ENCODE results near the gene DNAJC11.

Gene DNAJC11

DNA sequence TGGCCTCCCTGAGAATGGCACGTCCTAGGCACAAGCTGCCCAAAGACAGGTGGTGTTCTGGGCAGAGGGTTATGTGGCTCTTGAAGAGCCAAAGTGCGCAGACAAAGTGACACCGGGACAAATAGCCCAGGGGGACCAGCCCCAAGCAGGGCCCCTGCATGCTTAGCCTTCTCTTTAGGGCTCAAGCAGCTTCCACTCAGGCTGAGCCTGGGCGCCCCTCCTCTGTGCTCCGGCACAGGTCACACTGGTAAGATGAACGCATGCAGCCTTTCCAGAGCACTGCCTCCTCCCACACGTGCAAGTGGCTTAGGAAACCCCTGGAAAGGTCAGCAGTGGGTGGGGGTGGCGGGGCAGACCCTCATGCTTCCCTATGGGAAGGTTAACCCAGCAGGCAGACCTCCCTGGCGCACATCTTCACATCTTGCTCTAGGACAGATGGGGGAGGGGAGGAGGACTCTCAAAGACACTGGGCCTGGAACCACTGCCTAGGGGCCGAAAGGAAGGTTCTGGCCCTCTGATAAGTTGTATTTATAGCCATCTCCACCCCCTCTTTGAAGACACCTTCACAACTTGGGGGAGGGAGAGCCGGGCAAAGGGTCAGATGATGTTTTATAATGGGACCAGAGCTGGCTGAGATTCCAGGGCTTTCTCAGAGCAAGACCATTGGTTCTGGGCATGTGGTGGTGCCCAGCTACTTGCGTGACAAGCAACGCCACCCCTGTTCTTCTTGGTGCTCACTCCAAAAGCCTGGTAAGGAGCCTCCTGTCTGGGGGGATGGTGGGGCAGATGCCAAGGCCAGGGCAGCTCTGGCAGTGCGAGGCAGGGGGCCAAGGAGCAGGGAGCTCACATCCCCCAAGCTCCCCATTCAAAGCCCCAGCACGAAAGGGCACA lies 104.5 kb downstream of the DNAJC11 start:
- no peak overlapping the region for H3K4me3 ChIP-seq (ENCODE audit: low read depth, low read length)
- TF ChIP-seq, protein P1, sequence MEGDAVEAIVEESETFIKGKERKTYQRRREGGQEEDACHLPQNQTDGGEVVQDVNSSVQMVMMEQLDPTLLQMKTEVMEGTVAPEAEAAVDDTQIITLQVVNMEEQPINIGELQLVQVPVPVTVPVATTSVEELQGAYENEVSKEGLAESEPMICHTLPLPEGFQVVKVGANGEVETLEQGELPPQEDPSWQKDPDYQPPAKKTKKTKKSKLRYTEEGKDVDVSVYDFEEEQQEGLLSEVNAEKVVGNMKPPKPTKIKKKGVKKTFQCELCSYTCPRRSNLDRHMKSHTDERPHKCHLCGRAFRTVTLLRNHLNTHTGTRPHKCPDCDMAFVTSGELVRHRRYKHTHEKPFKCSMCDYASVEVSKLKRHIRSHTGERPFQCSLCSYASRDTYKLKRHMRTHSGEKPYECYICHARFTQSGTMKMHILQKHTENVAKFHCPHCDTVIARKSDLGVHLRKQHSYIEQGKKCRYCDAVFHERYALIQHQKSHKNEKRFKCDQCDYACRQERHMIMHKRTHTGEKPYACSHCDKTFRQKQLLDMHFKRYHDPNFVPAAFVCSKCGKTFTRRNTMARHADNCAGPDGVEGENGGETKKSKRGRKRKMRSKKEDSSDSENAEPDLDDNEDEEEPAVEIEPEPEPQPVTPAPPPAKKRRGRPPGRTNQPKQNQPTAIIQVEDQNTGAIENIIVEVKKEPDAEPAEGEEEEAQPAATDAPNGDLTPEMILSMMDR (IDR thresholded peaks at IDR 0.05; ENCODE audit: low read depth, low read length): no peak
- DNase-seq (ENCODE audit: low read depth, low spot score): no peak
- in situ Hi-C loops (cut with HindIII; ENCODE audit: low sequenced_read_pairs): no loop called here

DNA sequence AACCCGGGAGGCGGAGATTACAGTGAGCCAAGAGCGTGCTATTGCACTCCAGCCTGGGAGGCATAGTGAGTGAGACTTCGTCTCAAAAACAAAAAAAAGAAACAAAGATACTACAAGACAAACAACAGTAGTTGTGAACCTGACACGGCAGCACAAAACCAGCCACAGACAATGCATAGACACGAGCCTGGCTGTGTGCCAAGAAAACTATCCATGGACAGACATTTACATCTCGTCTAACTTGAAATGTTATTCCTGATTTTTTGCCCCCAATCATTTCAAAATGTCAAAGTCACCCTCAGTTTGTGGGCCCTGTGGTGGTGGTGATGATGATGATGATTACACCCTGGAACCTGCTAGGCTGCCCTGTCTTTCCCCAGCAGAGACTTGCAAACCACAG lies 105.3 kb downstream of the DNAJC11 start:
- DNase-seq (ENCODE audit: low read depth, low spot score): no peak
- TF ChIP-seq, protein P1 (IDR thresholded peaks at IDR 0.05; ENCODE audit: low read depth, low read length): no peak
- in situ Hi-C loops (cut with HindIII; ENCODE audit: low sequenced_read_pairs): no loop called here
- no peak overlapping the region for H3K4me3 ChIP-seq (ENCODE audit: low read depth, low read length)

DNA sequence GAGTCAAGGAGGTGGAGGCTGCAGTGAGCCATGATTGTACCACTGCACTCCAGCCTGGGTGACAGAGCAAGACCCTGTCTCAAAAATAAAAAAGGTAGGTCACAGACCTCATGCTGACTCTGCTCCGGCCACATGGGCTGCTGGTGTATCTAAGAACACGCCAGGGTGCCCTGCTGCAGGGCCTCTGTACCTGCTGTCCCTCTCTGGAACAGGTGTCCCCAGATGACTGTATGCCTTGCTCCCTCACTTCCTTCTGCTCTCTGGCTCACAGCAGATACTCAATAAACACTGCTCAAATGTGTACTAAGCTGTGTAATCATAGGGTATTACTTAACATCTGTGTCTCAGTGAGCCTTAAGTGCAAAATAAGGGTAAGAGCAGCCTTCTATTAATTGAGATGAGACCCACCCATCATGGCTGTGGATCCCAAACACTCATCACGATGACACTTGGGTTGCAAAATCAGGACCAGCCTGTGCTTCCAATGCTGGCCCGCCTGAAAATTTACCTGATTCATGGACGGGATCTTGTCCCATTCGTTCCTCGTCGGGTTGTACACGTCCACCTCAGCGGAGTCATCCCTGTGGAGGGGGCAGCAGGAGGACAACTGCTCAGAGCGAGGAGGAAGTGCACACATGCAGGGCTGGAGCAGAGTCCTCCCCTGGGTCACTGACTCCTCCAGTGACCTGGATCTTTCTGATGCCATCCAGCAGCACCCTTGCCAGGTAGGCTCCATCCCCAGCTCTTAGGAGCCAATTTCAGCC lies 106.5 kb downstream of the DNAJC11 start:
- TF ChIP-seq, protein P1 (IDR thresholded peaks at IDR 0.05; ENCODE audit: low read depth, low read length): no peak
- no peak for DNase-seq (ENCODE audit: low read depth, low spot score)
- in situ Hi-C loops (cut with HindIII; ENCODE audit: low sequenced_read_pairs): no loop called here
- H3K4me3 ChIP-seq (ENCODE audit: low read depth, low read length): no peak overlapping the region

DNA sequence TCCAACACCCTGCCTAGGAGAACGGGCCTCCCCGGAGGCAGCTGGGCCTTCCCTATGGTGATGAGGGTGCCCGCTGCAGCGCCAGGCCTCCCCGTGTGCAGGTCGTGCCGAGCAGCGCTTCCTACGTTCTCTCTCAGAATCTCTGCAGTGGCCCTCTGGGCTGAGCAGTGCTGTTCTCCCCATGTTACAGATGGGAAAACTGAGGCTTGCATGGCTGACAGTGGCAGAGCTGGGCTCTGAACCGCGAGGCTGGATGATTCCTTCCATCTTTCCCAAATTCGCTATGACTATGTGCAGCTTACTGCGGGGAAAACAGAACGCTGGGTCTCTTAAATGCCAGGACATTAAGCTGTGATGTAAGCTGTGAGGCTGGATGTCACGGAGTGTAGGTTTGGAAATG lies 107.8 kb downstream of the DNAJC11 start:
- in situ Hi-C loops (cut with HindIII; ENCODE audit: low sequenced_read_pairs): no loop called here
- TF ChIP-seq, protein P1 (IDR thresholded peaks at IDR 0.05; ENCODE audit: low read depth, low read length): no peak
- no peak overlapping the region for H3K4me3 ChIP-seq (ENCODE audit: low read depth, low read length)
- no peak for DNase-seq (ENCODE audit: low read depth, low spot score)

DNA sequence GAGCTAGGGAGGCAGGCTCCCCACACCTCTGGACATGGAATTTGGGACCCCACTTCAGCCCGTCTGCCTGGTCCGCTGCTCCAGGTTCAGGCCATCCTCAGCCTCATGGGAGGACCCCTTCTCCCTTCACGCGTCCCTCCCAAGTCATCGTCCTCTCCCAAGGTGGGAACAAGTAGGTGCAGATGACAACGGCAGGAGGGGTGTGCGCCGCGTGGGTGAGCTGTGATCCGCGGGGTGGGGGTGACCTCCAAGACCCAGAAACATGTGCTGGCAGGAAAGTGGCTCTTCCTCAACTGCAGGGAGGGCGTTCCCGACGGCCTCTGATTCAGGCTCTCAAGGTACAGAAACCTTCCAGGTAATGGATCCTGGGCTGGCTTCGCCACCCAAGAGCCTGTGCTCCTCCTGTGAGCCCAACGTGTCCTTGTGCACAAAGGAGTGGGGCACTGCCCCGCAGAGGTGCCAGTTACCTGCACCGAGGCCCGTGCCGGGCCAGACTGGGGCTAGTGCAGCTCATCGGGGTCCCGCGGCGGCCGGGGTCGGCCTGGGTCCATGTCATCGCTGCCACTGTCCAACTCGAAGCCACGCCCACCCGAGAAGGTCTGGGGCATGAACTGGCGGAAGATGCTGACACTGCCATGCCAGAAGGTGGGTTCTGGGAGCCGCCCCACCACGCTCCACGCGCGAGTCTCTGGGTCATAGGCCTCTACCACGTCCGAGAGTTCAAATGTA lies 108.6 kb downstream of the DNAJC11 start:
- no peak for DNase-seq (ENCODE audit: low read depth, low spot score)

DNA sequence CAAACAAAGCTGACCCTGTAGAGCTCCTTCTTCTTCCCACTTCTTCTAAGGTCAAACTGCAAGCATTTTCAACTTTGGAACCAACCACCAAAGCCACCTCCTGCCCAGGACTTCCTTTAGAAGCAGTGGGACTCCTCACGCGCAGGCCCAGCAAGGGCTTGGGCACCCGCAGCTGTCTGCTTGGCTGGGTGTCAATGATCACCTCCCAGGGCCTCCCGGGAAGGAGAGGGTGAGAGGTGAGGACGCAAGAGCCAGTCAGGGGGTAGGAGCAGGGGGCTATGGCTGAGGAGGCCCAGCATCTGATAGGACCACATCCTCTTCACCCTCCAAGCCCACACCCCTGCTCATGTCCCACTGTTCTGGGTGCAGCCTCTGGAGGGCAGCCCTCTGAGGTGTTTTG lies 109.2 kb downstream of the DNAJC11 start:
- in situ Hi-C loops (cut with HindIII; ENCODE audit: low sequenced_read_pairs): no loop called here
- no peak for DNase-seq (ENCODE audit: low read depth, low spot score)
- TF ChIP-seq, protein P1 (IDR thresholded peaks at IDR 0.05; ENCODE audit: low read depth, low read length): no peak
- no peak overlapping the region for H3K4me3 ChIP-seq (ENCODE audit: low read depth, low read length)

More for the DNA sequence above, 108.6 kb downstream of the DNAJC11 start:
- no peak overlapping the region for H3K4me3 ChIP-seq (ENCODE audit: low read depth, low read length)
- TF ChIP-seq, protein P1 (IDR thresholded peaks at IDR 0.05; ENCODE audit: low read depth, low read length): no peak
- in situ Hi-C loops (cut with HindIII; ENCODE audit: low sequenced_read_pairs): no loop called here
